BE2C (cell line): ENCODE measurements around the gene NTHL1. TPM values are rescaled to one million over a fixed set of nuclear protein-coding genes. Genes with fewer than 3 reads are reported as not detected.

ENCODE experiments used
- DNase-seq: peaks from one replicate; pipeline ENCODE4 v3.0.0-alpha.2; 2020
- H3K27me3 ChIP-seq: fragments of 250-450 bp; sonication (Bioruptor Pico); 2 replicates; pipeline ENCODE4 v1.5.1; 2020; ENCODE audit warnings: mild to moderate bottlenecking
- H3K36me3 ChIP-seq: fragments of 250-450 bp; sonication (Bioruptor Pico); 2 replicates; pipeline ENCODE4 v1.5.1; 2020; ENCODE audit warnings: mild to moderate bottlenecking
- H3K4me1 ChIP-seq: fragments of 250-450 bp; sonication (Bioruptor Pico); 2 replicates; pipeline ENCODE4 v1.5.1; 2020
- H3K4me3 ChIP-seq: 2 replicates; pipeline ENCODE4 v1.5.1; 2011; ENCODE audit warnings: low read depth, low read length
- H3K9me3 ChIP-seq: fragments of 250-450 bp; sonication (Bioruptor Pico); 2 replicates; pipeline ENCODE4 v1.5.1; 2020
- polyA plus RNA-seq: library from polyadenylated mRNA; unstranded; fragments of >200 nt; gene quantifications from one replicate; pipeline ENCODE4 v1.2.1, GENCODE V29; 2012; ENCODE audit warnings: low read depth, missing spikeins; ENCODE audit not compliant: insufficient read length, insufficient read depth
- TF ChIP-seq, protein P1 (sequence below): IDR thresholded peaks from 2 replicates; pipeline ENCODE4 v1.5.1; 2012; ENCODE audit warnings: mild to moderate bottlenecking, low read depth, low read length

Gene NTHL1
- polyA plus RNA-seq = 176 TPM

DNA sequence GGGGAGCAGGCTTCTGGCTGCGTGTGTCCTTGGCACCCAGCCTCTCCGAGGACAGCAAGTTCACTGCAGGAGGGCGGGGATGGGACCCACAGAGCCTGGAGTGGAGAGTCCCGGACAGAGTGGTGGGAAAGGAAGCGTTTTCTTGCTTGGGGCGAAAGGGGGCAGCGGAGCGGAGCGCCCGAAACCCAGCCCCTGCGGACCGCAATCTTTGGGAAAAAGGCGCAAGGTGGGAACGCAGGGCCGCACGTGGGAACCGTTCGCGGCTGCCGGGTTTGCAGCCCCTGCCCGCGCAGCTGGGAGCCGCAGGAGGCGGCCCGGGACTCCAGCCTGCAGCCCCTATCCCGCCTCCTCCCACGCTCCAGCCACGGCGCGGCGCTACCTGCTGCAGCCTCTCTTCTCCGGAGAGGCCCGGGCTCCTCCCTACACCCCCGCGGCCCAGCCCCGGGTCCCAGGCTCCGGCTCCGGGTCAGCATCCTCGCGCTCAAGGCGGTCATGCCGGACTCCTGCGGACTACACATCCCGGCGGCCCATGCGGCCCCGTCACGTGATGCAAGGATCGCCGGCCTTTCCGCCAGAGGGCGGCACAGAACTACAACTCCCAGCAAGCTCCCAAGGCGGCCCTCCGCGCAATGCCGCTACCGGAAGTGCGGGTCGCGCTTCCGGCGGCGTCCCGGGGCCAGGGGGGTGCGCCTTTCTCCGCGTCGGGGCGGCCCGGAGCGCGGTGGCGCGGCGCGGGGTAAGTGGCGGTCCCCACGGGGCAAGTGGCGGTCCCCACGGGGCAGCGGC is at the start of gene NTHL1, which contains the start of gene TSC2:
NTHL1 (minus strand) TSS at position 505 of the 786 bp plus-strand sequence; CDS start at position 494, 11 bp downstream.
TSC2 (plus strand) TSS at position 656 of the 786 bp plus-strand sequence. CDS start 631 bp downstream, outside the sequence.
- Histone ChIP-seq H3K4me1 (no peaks in the 10 kb centered on the region), H3K36me3 (peaks cover 27% of the 10 kb centered on the region), H3K9me3 (no peaks in the 10 kb centered on the region), H3K4me3 (peak within 1 kb of the TSS; percentile 91), H3K27me3 (no peaks in the 10 kb centered on the region)
- peak; percentile 98 for DNase-seq
- TF ChIP-seq, protein P1, sequence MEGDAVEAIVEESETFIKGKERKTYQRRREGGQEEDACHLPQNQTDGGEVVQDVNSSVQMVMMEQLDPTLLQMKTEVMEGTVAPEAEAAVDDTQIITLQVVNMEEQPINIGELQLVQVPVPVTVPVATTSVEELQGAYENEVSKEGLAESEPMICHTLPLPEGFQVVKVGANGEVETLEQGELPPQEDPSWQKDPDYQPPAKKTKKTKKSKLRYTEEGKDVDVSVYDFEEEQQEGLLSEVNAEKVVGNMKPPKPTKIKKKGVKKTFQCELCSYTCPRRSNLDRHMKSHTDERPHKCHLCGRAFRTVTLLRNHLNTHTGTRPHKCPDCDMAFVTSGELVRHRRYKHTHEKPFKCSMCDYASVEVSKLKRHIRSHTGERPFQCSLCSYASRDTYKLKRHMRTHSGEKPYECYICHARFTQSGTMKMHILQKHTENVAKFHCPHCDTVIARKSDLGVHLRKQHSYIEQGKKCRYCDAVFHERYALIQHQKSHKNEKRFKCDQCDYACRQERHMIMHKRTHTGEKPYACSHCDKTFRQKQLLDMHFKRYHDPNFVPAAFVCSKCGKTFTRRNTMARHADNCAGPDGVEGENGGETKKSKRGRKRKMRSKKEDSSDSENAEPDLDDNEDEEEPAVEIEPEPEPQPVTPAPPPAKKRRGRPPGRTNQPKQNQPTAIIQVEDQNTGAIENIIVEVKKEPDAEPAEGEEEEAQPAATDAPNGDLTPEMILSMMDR = peak; percentile 26

DNA sequence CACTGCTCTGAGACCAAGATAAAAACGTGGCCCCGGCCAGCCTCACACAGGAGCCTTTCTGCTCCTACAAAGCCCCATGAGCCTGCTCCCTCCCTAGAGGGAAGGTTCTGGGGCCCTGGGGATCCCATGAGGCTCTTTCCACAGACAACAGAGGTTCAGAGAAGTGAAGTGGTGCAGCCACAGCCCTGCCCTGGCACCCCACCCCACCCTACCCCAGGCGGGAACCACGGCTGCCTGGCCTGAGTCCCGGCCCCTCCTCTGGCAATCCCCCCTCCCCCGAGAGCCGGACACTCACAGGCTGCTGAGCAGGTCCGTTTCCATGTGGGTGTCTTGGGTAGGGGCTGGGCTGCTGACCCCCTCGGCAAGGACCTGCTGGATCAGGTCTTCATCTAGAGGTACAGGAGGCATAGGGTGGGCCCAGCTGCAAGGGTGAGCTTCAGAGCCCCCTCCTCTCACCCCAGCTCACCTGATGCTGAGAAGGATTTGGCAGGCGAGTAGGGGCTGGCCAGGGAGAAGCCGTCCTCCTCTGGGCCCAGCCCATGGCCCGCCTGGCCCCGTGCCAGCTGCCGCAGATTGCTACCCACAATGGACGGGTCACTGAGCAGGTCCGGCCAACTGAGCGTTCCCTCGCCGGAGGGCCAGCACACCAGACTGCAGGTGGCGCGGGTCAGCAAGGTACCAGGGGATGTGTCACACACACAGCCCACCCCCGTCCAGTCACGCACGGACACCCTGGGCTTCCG is 49.4 kb upstream of the NTHL1 start:
- peaks cover 20% of the 10 kb centered on the region for H3K36me3 ChIP-seq
- TF ChIP-seq, protein P1 = no peak
- no peaks in the 10 kb centered on the region for H3K4me1 ChIP-seq
- H3K9me3 ChIP-seq = no peaks in the 10 kb centered on the region; the same call in 1 of the 2 replicates
- H3K4me3 ChIP-seq = no peak overlapping the region
- no peak for DNase-seq
- H3K27me3 ChIP-seq = no peaks in the 10 kb centered on the region

DNA sequence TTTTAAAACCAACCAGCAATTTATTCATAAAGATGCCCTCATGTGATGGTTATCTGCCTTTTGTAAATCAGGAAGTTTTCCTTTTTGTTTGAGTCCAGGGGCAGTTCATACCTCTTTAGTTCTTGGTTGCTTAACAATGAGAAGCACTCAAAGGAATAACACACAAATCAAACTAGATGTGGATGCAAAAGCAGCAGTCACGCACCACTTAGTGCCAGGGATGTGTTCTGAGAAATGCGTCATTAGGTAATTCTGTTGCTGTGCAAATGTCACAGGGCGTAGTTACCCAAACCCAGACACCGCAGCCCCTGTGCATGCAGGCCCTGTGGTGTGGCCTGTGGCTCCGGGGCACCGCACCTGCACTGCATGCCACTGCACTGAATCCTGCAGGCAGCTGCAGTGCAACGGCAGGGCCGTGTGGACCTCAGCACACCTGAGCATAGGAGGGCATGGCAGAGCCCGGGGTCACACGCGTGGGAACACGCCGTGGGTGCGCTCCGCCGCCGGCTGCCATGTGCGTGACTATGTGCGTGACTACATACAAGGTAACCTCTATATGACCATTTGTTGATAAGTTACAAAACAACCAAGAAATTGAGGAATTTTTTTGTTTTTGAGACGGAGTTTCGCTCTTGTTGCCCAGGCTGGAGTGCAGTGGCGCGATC is 48.4 kb upstream of the NTHL1 start:
- Histone ChIP-seq H3K4me3 (no peak overlapping the region), H3K36me3 (peaks cover 26% of the 10 kb centered on the region), H3K27me3 (no peaks in the 10 kb centered on the region), H3K9me3 (no peaks in the 10 kb centered on the region; the same call in 1 of the 2 replicates), H3K4me1 (no peaks in the 10 kb centered on the region)
- no peak for DNase-seq
- TF ChIP-seq, protein P1 = no peak

DNA sequence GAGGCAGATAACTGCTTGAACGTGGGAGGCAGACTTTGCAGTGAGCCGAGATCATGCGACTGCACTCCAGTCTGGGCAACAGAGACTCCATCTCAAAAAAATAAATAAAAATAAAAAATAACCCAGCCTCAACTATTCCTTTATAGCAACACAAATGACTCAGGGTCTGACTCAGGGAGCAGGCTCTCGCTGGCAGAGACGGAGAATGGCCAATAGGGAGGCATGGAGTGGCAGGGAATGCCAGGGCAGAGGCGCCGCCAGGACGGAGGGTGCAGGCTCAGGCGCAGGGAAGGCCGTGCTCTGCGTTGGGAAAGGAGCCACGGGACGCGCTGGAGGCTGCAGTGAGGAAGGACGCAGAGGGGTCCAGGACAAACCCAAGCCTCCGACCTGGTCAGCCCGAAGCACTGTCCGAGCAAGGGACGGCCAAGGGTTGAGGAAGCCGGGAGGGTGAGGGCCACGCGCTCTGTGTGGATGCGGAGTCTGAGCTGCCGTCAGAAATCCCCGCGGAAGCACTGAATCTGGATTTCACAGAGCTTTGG is 47.8 kb upstream of the NTHL1 start:
- no peaks in the 10 kb centered on the region for H3K4me1 ChIP-seq
- TF ChIP-seq, protein P1 = no peak

DNA sequence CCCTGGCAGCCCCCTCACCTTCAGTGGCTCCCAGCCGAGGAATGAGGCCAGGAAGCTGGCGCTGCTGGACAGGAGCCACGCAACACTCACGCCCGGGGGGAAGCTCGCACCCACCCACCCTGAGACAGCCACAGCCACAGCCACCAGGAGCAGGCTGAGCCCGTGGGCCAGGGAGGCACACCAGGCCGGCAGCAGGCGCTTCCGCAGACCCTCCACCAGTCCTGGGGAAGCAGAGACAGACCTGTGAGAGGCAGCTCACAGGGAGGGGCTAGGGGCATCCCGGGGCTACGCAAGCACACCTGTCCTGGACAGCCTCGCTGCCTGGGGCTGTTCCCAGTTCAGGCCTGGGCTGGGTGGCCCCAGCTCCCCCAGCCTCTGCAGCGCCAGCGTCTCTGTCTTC is 46.2 kb upstream of the NTHL1 start:
- TF ChIP-seq, protein P1 = no peak
- no peaks in the 10 kb centered on the region; the same call in 1 of the 2 replicates for H3K9me3 ChIP-seq
- H3K4me1 ChIP-seq = no peaks in the 10 kb centered on the region
- H3K36me3 ChIP-seq = peaks cover 44% of the 10 kb centered on the region
- DNase-seq = no peak
- no peaks in the 10 kb centered on the region for H3K27me3 ChIP-seq
- H3K4me3 ChIP-seq = no peak overlapping the region

More for the DNA sequence above, 47.8 kb upstream of the NTHL1 start:
- DNase-seq = no peak
- Histone ChIP-seq H3K27me3 (no peaks in the 10 kb centered on the region), H3K36me3 (peaks cover 28% of the 10 kb centered on the region), H3K4me3 (no peak overlapping the region), H3K9me3 (no peaks in the 10 kb centered on the region; the same call in 1 of the 2 replicates)
